Activated CD4-positive, alpha-beta T cell treated with anti-CD3 and anti-CD28 coated beads for 1 hour (primary cell): ENCODE results near the gene TMEM126A.

Experiments
- DNase-seq: peaks from one replicate; pipeline ENCODE4 v3.0.0-alpha.2; 2020

Gene TMEM126A

DNA sequence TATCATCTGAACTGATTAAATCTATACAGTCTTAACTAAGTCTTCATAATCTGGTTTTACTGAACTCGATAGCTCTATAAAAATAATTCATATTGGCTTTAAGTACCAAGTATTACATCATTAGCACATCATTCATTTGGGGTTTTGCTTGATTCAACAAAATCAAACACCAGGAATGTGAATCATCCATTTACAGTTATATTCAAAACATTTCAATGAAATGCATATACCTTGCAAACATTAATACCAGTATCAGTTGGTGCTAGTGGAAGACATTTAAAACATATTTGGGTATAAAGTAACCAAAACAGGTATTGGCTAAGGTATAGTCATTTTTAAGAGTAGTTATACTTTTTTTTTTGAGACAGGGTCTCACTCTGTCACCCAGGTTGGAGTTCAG, 50.4 kb downstream of the TMEM126A start:
- no peak for DNase-seq

DNA sequence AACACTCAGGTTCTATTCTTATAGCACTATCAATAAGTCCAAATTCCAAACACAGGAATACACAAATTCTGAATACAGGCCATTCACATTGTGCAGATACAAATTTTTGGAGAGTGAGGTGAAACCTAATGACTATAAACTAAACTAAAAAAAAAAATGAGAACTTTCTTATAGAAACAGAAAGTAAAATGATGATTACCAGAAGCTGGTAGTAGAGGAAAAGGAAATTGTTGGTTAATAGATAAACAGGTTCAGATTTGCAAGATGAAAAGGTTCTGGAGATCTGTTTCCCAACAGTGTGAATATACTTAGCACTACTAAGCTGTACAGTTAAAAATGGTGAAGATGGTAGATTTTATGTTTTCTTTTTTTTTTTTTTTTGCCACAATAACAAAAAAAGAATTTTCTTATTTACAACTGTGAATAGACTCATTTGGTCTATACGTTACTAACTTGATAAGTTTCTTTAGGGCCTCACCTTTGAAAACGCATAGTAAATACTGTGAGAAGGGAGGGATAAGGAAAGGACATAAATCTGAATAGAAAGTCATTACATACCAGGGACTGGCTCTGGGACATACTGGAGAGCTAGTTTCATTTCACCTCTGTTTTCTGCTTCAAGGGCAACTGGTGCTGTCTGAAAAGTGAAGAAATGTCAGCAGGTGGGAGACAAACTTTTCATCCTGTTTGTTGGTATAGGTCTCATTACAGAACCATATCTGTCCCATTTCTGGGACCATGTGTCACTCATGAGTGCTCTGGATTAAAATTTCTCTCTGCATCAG, 52.4 kb downstream of the TMEM126A start:
- DNase-seq, result no peak

DNA sequence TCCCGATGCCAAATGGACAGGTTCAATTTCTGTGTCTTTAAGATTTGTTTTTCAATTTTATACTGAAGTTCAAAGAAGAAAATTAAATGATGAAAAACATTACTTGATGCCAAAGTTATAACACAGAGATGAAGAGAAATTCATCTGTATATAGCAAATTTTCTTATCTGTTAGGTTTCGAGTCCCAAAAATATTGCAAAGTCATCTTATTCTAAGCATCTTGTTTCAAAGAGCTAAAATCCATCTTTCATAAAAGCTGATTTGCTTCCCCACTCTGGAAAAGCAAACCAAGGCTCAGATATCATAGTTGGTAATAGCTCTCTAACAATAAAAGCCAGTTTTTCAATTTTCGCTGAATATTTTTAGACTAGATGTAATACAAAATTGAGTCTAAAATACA, 57.2 kb downstream of the TMEM126A start:
- DNase-seq, result no peak

DNA sequence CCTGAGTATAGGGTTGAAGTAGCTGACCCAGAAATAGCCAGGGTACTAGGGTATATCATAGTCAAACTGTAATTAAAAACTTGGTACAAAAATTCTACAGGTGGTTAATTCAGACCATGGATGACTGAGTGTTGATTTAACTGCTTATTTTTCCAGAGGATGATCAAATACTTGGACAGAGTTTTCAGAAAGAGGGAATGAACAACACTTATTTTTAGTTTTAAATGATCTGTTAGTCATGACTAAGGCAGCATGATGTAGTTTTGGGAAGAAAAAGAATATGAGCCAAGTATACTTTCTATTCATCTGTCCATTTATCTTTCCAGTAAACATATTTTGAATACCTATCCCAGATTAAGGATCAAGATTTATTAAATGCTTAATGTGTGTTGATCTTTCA, 58.0 kb downstream of the TMEM126A start:
- DNase-seq, result no peak
